Activated CD4-positive, alpha-beta T cell treated with anti-CD3 and anti-CD28 coated beads, Interleukin-2, amount 10 ng/mL, durations not matched to agents 24 days and 14 days (primary cell): ENCODE data around the gene HSPA6. TPM values are rescaled to one million over a fixed set of nuclear protein-coding genes. Genes with fewer than 3 reads are reported as not detected.

Source experiments
- total RNA-seq: library from RNA; stranded (reverse); gene quantifications from 2 replicates; pipeline ENCODE4 v1.2.3, GENCODE V29; 2022

HSPA6 gene
- total RNA-seq, 1 donor from 2014 or later, result 0.91 TPM

Other genes with a start within 250 kb of the HSPA6 start
- gene MPZ, start 214.6 kb upstream of the HSPA6 start, total RNA-seq, result 2.8 and 3.0 TPM in 2 replicates
- 174 and 182 TPM in 2 replicates for gene SDHC, start 210.2 kb upstream of the HSPA6 start, total RNA-seq
- not detected in 2 replicates for gene CFAP126, start 156.7 kb upstream of the HSPA6 start, total RNA-seq
- not detected in 2 replicates for gene FCGR2A, start 19.1 kb upstream of the HSPA6 start, total RNA-seq
- not detected in 2 replicates for gene FCGR3A, start 25.3 kb downstream of the HSPA6 start, total RNA-seq
- gene FCGR3B, start 106.6 kb downstream of the HSPA6 start, total RNA-seq, result not detected in 2 replicates
- gene FCGR2B, start 138.6 kb downstream of the HSPA6 start, total RNA-seq, result not detected in 2 replicates
- gene FCRLA, start 182.7 kb downstream of the HSPA6 start, total RNA-seq, result not detected in 2 replicates
- gene FCRLB, start 197.0 kb downstream of the HSPA6 start, total RNA-seq, result not detected in 2 replicates
- 38.2 and 39.7 TPM in 2 replicates for gene DUSP12, start 225.2 kb downstream of the HSPA6 start, total RNA-seq
- gene ATF6, start 241.8 kb downstream of the HSPA6 start, total RNA-seq, result 23.6 and 27.7 TPM in 2 replicates